Rectal smooth muscle tissue (tissue), 1 donor: ENCODE measurements around the gene ZNF467.

Experiments
- H3K27ac ChIP-seq: one replicate; pipeline ENCODE4 v1.7.0; 2013; ENCODE audit warnings: low read depth, low read length, inconsistent platforms
- H3K27me3 ChIP-seq: one replicate; pipeline ENCODE4 v1.7.0; 2013; ENCODE audit warnings: low read length; ENCODE audit not compliant: control insufficient read depth, insufficient read depth
- H3K36me3 ChIP-seq: one replicate; pipeline ENCODE4 v1.7.0; 2013; ENCODE audit warnings: low read length; ENCODE audit not compliant: control insufficient read depth, insufficient read depth
- H3K4me1 ChIP-seq: one replicate; pipeline ENCODE4 v1.7.0; 2013; ENCODE audit warnings: low read length; ENCODE audit not compliant: control insufficient read depth, insufficient read depth
- H3K4me3 ChIP-seq: one replicate; pipeline ENCODE4 v1.7.0; 2013; ENCODE audit warnings: low read length
- H3K9ac ChIP-seq: one replicate; pipeline ENCODE4 v1.7.0; 2013; ENCODE audit warnings: low read length

ZNF467 gene

GRCh38 chr7:149720372-149721083, 52.9 kb downstream of the ZNF467 start:
- Histone ChIP-seq H3K9ac (no peak overlapping the region), H3K4me1 (peaks cover 2% of the 10 kb centered on the region), H3K27ac (no peak overlapping the region), H3K4me3 (no peak overlapping the region), H3K27me3 (no peaks in the 10 kb centered on the region), H3K36me3 (peaks cover 10% of the 10 kb centered on the region)

GRCh38 chr7:149719912-149720335, 53.5 kb downstream of the ZNF467 start:
- Histone ChIP-seq H3K27me3 (no peaks in the 10 kb centered on the region), H3K4me1 (peaks cover 6% of the 10 kb centered on the region), H3K4me3 (no peak overlapping the region), H3K27ac (no peak overlapping the region), H3K36me3 (peaks cover 10% of the 10 kb centered on the region), H3K9ac (no peak overlapping the region)

- no peak overlapping the region for H3K27ac ChIP-seq
- H3K4me1 ChIP-seq = peaks cover 6% of the 10 kb centered on the region
- peaks cover 10% of the 10 kb centered on the region for H3K36me3 ChIP-seq
- no peak overlapping the region for H3K9ac ChIP-seq
- no peaks in the 10 kb centered on the region for H3K27me3 ChIP-seq
- no peak overlapping the region for H3K4me3 ChIP-seq
These were observed 54.1 kb downstream of the ZNF467 start for GRCh38 chr7:149719050-149719899.

- no peak overlapping the region for H3K9ac ChIP-seq
- peaks cover 10% of the 10 kb centered on the region for H3K36me3 ChIP-seq
- peaks cover 8% of the 10 kb centered on the region for H3K4me1 ChIP-seq
- H3K4me3 ChIP-seq = no peak overlapping the region
- no peak overlapping the region for H3K27ac ChIP-seq
- H3K27me3 ChIP-seq = no peaks in the 10 kb centered on the region
These were observed 54.7 kb downstream of the ZNF467 start for GRCh38 chr7:149718730-149719049.

- H3K36me3 ChIP-seq = peaks cover 4% of the 10 kb centered on the region
- H3K27ac ChIP-seq = no peak overlapping the region
- H3K4me1 ChIP-seq = peaks cover 8% of the 10 kb centered on the region
- no peaks in the 10 kb centered on the region for H3K27me3 ChIP-seq
- H3K9ac ChIP-seq = no peak overlapping the region
- H3K4me3 ChIP-seq = no peak overlapping the region
These were observed 55.9 kb downstream of the ZNF467 start for GRCh38 chr7:149717481-149717880.

- Histone ChIP-seq H3K27ac (no peak overlapping the region), H3K9ac (no peak overlapping the region), H3K36me3 (peaks cover 4% of the 10 kb centered on the region), H3K4me3 (no peak overlapping the region), H3K27me3 (no peaks in the 10 kb centered on the region), H3K4me1 (peaks cover 8% of the 10 kb centered on the region)
These were observed 56.5 kb downstream of the ZNF467 start for GRCh38 chr7:149716932-149717307.

- no peak overlapping the region for H3K9ac ChIP-seq
- no peaks in the 10 kb centered on the region for H3K27me3 ChIP-seq
- peaks cover 8% of the 10 kb centered on the region for H3K4me1 ChIP-seq
- peak overlapping the region; percentile 29 for H3K27ac ChIP-seq
- H3K36me3 ChIP-seq = peaks cover 4% of the 10 kb centered on the region
- H3K4me3 ChIP-seq = peak overlapping the region; percentile 72
These were observed 57.1 kb downstream of the ZNF467 start for GRCh38 chr7:149716007-149716931.

GRCh38 chr7:149715476-149715875, 57.9 kb downstream of the ZNF467 start:
- H3K4me3 ChIP-seq = peak overlapping the region; percentile 72
- peaks cover 8% of the 10 kb centered on the region for H3K4me1 ChIP-seq
- peak overlapping the region; percentile 74 for H3K27ac ChIP-seq
- H3K9ac ChIP-seq = peak overlapping the region; percentile 45
- no peaks in the 10 kb centered on the region for H3K36me3 ChIP-seq
- no peaks in the 10 kb centered on the region for H3K27me3 ChIP-seq

- no peaks in the 10 kb centered on the region for H3K27me3 ChIP-seq
- no peaks in the 10 kb centered on the region for H3K36me3 ChIP-seq
- H3K9ac ChIP-seq = peak overlapping the region; percentile 45
- H3K27ac ChIP-seq = peak overlapping the region; percentile 74
- peaks cover 8% of the 10 kb centered on the region for H3K4me1 ChIP-seq
- peak overlapping the region; percentile 72 for H3K4me3 ChIP-seq
These were observed 58.4 kb downstream of the ZNF467 start for GRCh38 chr7:149714910-149715471.
